ENCODE results near the gene KEAP1.

KEAP1 gene

DNA sequence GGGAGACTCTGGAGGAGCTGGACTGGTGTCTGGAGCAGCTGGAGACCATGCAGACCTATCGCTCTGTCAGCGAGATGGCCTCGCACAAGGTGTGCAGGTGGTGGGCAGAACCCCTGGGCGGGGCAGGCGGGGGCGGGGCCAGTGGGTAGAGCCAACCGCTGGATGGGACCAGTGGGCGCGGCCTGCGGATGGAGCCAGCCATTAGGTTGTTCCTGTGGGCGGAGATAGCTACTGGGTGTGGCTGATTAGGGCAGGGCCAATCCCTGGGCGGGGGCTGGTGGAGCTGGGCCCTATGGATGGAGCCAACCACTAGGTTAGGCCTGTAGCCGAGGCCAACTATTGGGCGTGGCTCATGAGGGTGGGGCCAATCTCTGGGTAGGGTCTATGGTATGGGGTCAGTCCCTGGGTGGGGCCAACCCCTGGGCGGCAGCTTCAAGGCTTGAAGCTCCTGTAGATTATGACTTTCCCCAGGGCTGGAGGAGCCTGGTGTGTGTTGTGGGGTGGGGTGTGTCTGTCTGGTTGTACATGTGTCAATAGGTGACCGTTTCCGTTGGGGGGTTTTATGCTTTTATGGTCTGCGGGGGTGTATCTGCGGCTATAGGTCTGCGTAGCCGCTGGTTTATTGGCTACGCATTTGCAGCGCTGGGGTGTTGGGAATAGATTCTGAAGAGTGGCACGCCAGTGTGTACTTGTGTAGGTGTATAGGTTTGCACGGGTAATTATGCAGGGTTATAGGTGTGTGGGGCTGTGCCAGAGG lies 52.1 kb downstream of the KEAP1 start:
- DNase-seq (ENCODE audit: low read depth in 3 of 3, low spot score in 1 of 3): no peak

GRCh38 chr19:10450191-10450852 lies 52.8 kb downstream of the KEAP1 start:
- no peak for DNase-seq (ENCODE audit: low read depth in 3 of 3, low spot score in 1 of 3)

- DNase-seq (ENCODE audit: low read depth in 3 of 3, low spot score in 1 of 3): no peak
Observed at GRCh38 chr19:10449037-10449436, 54.1 kb downstream of the KEAP1 start.

- DNase-seq (ENCODE audit: low read depth in 3 of 3, low spot score in 1 of 3): no peak
Observed at GRCh38 chr19:10442698-10443097, 60.5 kb downstream of the KEAP1 start.

- DNase-seq (ENCODE audit: low read depth in 3 of 3, low spot score in 1 of 3): no peak
Observed at GRCh38 chr19:10439588-10439987, 63.6 kb downstream of the KEAP1 start.
